Loucy (cell line): ENCODE results near the gene SRD5A1.

ENCODE experiments used
- H2AFZ ChIP-seq: fragments of 200-600 bp; sonication (generic); 2 replicates; pipeline ENCODE4 v1.6.0; 2016; ENCODE audit warnings: antibody characterized with exemption, mild to moderate bottlenecking, low read length, moderate library complexity
- H3F3A ChIP-seq: fragments of 200-600 bp; 2 replicates; pipeline ENCODE4 v1.6.0; 2016; ENCODE audit warnings: antibody characterized with exemption, low read depth, mild to moderate bottlenecking
- H3K27me3 ChIP-seq: fragments of 200-600 bp; sonication (generic); 2 replicates; pipeline ENCODE4 v1.6.1; 2014; ENCODE audit warnings: low read length, mild to moderate bottlenecking; ENCODE audit not compliant: insufficient read depth, poor library complexity, severe bottlenecking
- H3K36me3 ChIP-seq: fragments of 200-600 bp; sonication (generic); 2 replicates; pipeline ENCODE4 v1.6.1; 2016; ENCODE audit warnings: low read length; ENCODE audit not compliant: insufficient read depth
- H3K4me1 ChIP-seq: fragments of 200-600 bp; sonication (generic); 2 replicates; pipeline ENCODE4 v1.5.1; 2014; ENCODE audit warnings: low read length, mild to moderate bottlenecking; ENCODE audit not compliant: insufficient read depth, poor library complexity, severe bottlenecking
- H3K4me2 ChIP-seq: fragments of 200-600 bp; sonication (generic); 2 replicates; pipeline ENCODE4 v1.6.0; 2014; ENCODE audit warnings: antibody characterized with exemption, low read length, low read depth, mild to moderate bottlenecking; ENCODE audit not compliant: poor library complexity, severe bottlenecking
- H3K4me3 ChIP-seq: fragments of 200-600 bp; sonication (generic); 2 replicates; pipeline ENCODE4 v1.5.1; 2014; ENCODE audit warnings: low read length, mild to moderate bottlenecking, mixed read lengths; ENCODE audit not compliant: poor library complexity, severe bottlenecking
- H3K79me2 ChIP-seq: fragments of 200-600 bp; sonication (generic); 2 replicates; pipeline ENCODE4 v1.6.1; 2014; ENCODE audit warnings: low read length; ENCODE audit not compliant: insufficient read depth
- H3K9ac ChIP-seq: fragments of 200-600 bp; sonication (generic); 2 replicates; pipeline ENCODE4 v1.6.0; 2014; ENCODE audit warnings: mild to moderate bottlenecking, low read depth, low read length, moderate library complexity; ENCODE audit not compliant: poor library complexity, severe bottlenecking
- H3K9me2 ChIP-seq: fragments of 200-600 bp; sonication (generic); replicated peaks from 2 replicates; pipeline ENCODE4 v1.6.1; 2016; ENCODE audit warnings: low read depth, low read length, mixed read lengths
- H3K9me3 ChIP-seq: fragments of 200-600 bp; sonication (generic); 2 replicates; pipeline ENCODE4 v1.6.1; 2014; ENCODE audit warnings: mild to moderate bottlenecking, antibody characterized with exemption, low read length, low read depth; ENCODE audit not compliant: insufficient read depth
- H4K20me1 ChIP-seq: fragments of 200-600 bp; sonication (generic); 2 replicates; pipeline ENCODE4 v1.6.0; 2014; ENCODE audit warnings: antibody characterized with exemption, low read length, mild to moderate bottlenecking; ENCODE audit not compliant: insufficient read depth, poor library complexity, severe bottlenecking
- CTCF ChIP-seq: fragments of 200-600 bp; sonication (generic); conservative IDR thresholded peaks from 2 replicates; pipeline ENCODE4 v1.5.1; 2014; ENCODE audit warnings: mild to moderate bottlenecking, antibody characterized with exemption, low read length
- EZH2phosphoT487 ChIP-seq: fragments of 200-600 bp; IDR thresholded peaks from 2 replicates; pipeline ENCODE4 v1.6.1; 2018; ENCODE audit warnings: antibody characterized with exemption, mild to moderate bottlenecking, moderate library complexity, borderline replicate concordance

SRD5A1 gene

GRCh38 chr5:6702633-6703032 lies 69.4 kb downstream of the SRD5A1 start:
- no peaks in the 10 kb centered on the region for H3K79me2 ChIP-seq
- no peak overlapping the region for H3K9ac ChIP-seq
- H2AFZ ChIP-seq, result no peak overlapping the region
- no peak overlapping the region for H3K4me3 ChIP-seq
- H3K36me3 ChIP-seq, result no peaks in the 10 kb centered on the region
- H3K27me3 ChIP-seq, result no peaks in the 10 kb centered on the region
- H3K9me2 ChIP-seq, result no peaks in the 10 kb centered on the region
- TF ChIP-seq EZH2phosphoT487 (no peak), CTCF (no peak)
- no peaks in the 10 kb centered on the region for H4K20me1 ChIP-seq
- no peaks in the 10 kb centered on the region for H3F3A ChIP-seq
- no peak overlapping the region for H3K4me2 ChIP-seq
- H3K9me3 ChIP-seq, result no peaks in the 10 kb centered on the region
- peaks cover 2% of the 10 kb centered on the region for H3K4me1 ChIP-seq

- Histone ChIP-seq H3K9me3 (no peaks in the 10 kb centered on the region), H4K20me1 (no peaks in the 10 kb centered on the region), H3K9me2 (no peaks in the 10 kb centered on the region), H2AFZ (no peak overlapping the region), H3F3A (no peaks in the 10 kb centered on the region), H3K9ac (no peak overlapping the region), H3K4me2 (no peak overlapping the region), H3K27me3 (no peaks in the 10 kb centered on the region), H3K4me3 (no peak overlapping the region), H3K36me3 (no peaks in the 10 kb centered on the region), H3K4me1 (peaks cover 14% of the 10 kb centered on the region), H3K79me2 (no peaks in the 10 kb centered on the region)
- no peak for TF ChIP-seq CTCF
- TF ChIP-seq EZH2phosphoT487, result no peak
Observed at GRCh38 chr5:6703806-6704205, 70.6 kb downstream of the SRD5A1 start.

DNA sequence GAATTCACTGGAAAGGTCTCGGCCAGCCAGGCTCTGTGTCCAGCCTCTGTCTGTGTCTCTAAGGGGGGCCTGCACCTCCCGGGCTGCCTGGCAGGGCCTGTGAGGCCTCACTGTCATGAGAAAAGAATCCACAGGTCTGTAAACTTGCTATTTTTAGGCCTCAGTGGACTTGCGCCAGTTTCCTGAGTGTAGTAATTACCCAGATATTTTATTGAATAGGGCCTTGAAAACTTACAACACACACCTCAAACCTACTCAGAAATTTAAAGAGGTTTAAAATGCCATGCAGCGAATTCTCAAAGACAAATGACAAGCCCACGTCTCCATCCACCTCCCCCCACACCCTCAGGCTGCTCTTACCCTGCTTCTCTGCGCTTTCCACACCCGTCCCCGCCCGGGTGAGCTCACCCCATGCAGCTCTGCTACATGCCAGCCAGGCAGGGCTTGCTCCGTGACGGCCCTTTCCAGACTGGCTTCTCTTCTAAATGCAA lies 71.2 kb downstream of the SRD5A1 start:
- Histone ChIP-seq H3K27me3 (no peaks in the 10 kb centered on the region), H3K36me3 (no peaks in the 10 kb centered on the region), H3K4me2 (no peak overlapping the region), H3F3A (no peaks in the 10 kb centered on the region), H3K9ac (no peak overlapping the region), H2AFZ (no peak overlapping the region), H3K79me2 (no peaks in the 10 kb centered on the region), H3K4me1 (peaks cover 20% of the 10 kb centered on the region), H4K20me1 (no peaks in the 10 kb centered on the region), H3K9me3 (no peaks in the 10 kb centered on the region), H3K4me3 (no peak overlapping the region), H3K9me2 (no peaks in the 10 kb centered on the region)
- TF ChIP-seq CTCF (no peak), EZH2phosphoT487 (no peak)
